Testis (tissue), 3 donors: Measurements from ENCODE around the gene CCDC117. TPM values are rescaled to one million over a fixed set of nuclear protein-coding genes. Genes with fewer than 3 reads are reported as not detected.
"Not testable (repeated sequence)": the region's sequence is repeated elsewhere in the genome, so short reads cannot be mapped to it uniquely, and the experiment has no call there.

ENCODE experiments used
- DNase-seq: peaks from one replicate; pipeline ENCODE4 v3.0.0-alpha.2; 2019
- H3K27ac ChIP-seq, 2 donors: fragments of 200-600 bp; sonication (generic); one replicate each; pipeline ENCODE4 v1.5.1; 2019
- H3K27me3 ChIP-seq: fragments of 200-600 bp; sonication (generic); one replicate; pipeline ENCODE4 v1.5.1; 2019
- H3K36me3 ChIP-seq: fragments of 200-600 bp; sonication (generic); one replicate; pipeline ENCODE4 v1.5.1; 2017; ENCODE audit warnings: low read depth; ENCODE audit errors: missing control alignments
- H3K4me1 ChIP-seq: fragments of 200-600 bp; sonication (generic); one replicate; pipeline ENCODE4 v1.5.1; 2019
- H3K4me3 ChIP-seq, 2 donors: fragments of 200-600 bp; sonication (generic); one replicate each; pipeline ENCODE4 v1.5.1; 2017 to 2019
- H3K9me3 ChIP-seq: fragments of 200-600 bp; sonication (generic); one replicate; pipeline ENCODE4 v1.5.1; 2017
- CTCF ChIP-seq, 3 experiments: fragments of 450-650 bp in 2 of 3; fragments of 200-600 bp in 1 of 3; sonication (generic) in 1 of 3; IDR thresholded peaks; one replicate each; pipeline ENCODE4 v1.5.1; 2016 to 2019; ENCODE audit warnings: antibody characterized with exemption in 3 of 3, mild to moderate bottlenecking in 2 of 3, moderate library complexity in 1 of 3
- POLR2A ChIP-seq: fragments of 450-650 bp; IDR thresholded peaks from one replicate; pipeline ENCODE4 v1.6.1; 2017; ENCODE audit warnings: antibody characterized with exemption, mild to moderate bottlenecking, moderate library complexity
- WGBS, 2 donors: methylation state at CpG; one replicate each; pipeline ENCODE4 v1.1.5; 2018; 5-methylcytosine and 5-hydroxymethylcytosine counted together
- intact Hi-C: fragments of 100-400 bp; cut with DNase I; formaldehyde crosslinking; loops from one replicate; pipeline ENCODE4 v1.15.1; 2023; ENCODE audit warnings: low total_unique reads
- polyA plus RNA-seq: library from polyadenylated mRNA; stranded (reverse); fragments of 350-450 nt; fragmentation: Illumina TruSeq; extraction: RNeasy Lipid Tissue Mini Kit (QIAGEN cat#74804); gene quantifications from one replicate; pipeline ENCODE4 v1.2.3, GENCODE V29; 2014; ENCODE audit warnings: low read depth, low replicate concordance; ENCODE audit not compliant: insufficient read depth
- total RNA-seq, 2 donors: library from RNA; depleted of rRNA; stranded (reverse); fragments of >200 nt; gene quantifications; one replicate each; pipeline ENCODE4 v1.2.3, GENCODE V29; 2016

Gene CCDC117
- total and polyA plus RNA-seq, 3 donors from 2014 or later: 68.6 to 83.0 (median 76.1) TPM

- TF ChIP-seq CTCF (IDR thresholded peaks at IDR 0.05) (no peak), POLR2A (no peak)
- H3K9me3 ChIP-seq: no peaks in the 10 kb centered on the region
- H3K27ac ChIP-seq: no peak overlapping the region
- H3K4me1 ChIP-seq: no peaks in the 10 kb centered on the region
- DNase-seq: no peak
- no peak overlapping the region for H3K4me3 ChIP-seq
- 57 to 65% methylated on average over 3 of the region's 3 CpGs for WGBS, 2 donors
- intact Hi-C loops: no loop called here
- no peaks in the 10 kb centered on the region for H3K36me3 ChIP-seq
- H3K27me3 ChIP-seq: no peaks in the 10 kb centered on the region
Observed at GRCh38 chr22:28759861-28760560, 12.5 kb upstream of the CCDC117 start.

GRCh38 chr22:28761449-28761755 lies 11.1 kb upstream of the CCDC117 start:
- DNase-seq: no peak
- H3K27me3 ChIP-seq: no peaks in the 10 kb centered on the region
- TF ChIP-seq POLR2A (no peak), CTCF (IDR thresholded peaks at IDR 0.05) (no peak)
- H3K9me3 ChIP-seq: no peaks in the 10 kb centered on the region
- H3K27ac ChIP-seq: no peak overlapping the region
- intact Hi-C loops: no loop called here
- no peaks in the 10 kb centered on the region for H3K36me3 ChIP-seq
- 94 to 96% methylated on average over 10 of the region's 10 CpGs for WGBS, 2 donors
- H3K4me3 ChIP-seq: no peak overlapping the region
- no peaks in the 10 kb centered on the region for H3K4me1 ChIP-seq

GRCh38 chr22:28762000-28762399 lies 10.5 kb upstream of the CCDC117 start:
- H3K4me3 ChIP-seq, H3K9me3 ChIP-seq, H3K27me3 ChIP-seq, H3K4me1 ChIP-seq, DNase-seq, H3K27ac ChIP-seq, intact Hi-C loops, H3K36me3 ChIP-seq: not testable (repeated sequence)
- WGBS, 2 donors: 82 to 96% methylated on average over 4 of the region's 4 CpGs

GRCh38 chr22:28766628-28767027 lies 5.9 kb upstream of the CCDC117 start:
- DNase-seq: no peak
- Histone ChIP-seq H3K27ac (no peak overlapping the region), H3K27me3 (no peaks in the 10 kb centered on the region), H3K4me3 (no peak overlapping the region), H3K9me3 (no peaks in the 10 kb centered on the region), H3K4me1 (no peaks in the 10 kb centered on the region), H3K36me3 (no peaks in the 10 kb centered on the region)
- intact Hi-C loops: no loop called here
- no peak for TF ChIP-seq CTCF (IDR thresholded peaks at IDR 0.05)
- 91 to 94% methylated on average over 3 of the region's 3 CpGs for WGBS, 2 donors

- 71 to 85% methylated on average over 6 of the region's 6 CpGs for WGBS, 2 donors
Observed at GRCh38 chr22:28768701-28769393, 3.6 kb upstream of the CCDC117 start.

More at GRCh38 chr22:28768701-28769393, 3.6 kb upstream of the CCDC117 start:
- no peak overlapping the region for H3K4me3 ChIP-seq
- no peaks in the 10 kb centered on the region for H3K36me3 ChIP-seq
- peaks cover 4% of the 10 kb centered on the region for H3K4me1 ChIP-seq
- peak; percentile 52 for DNase-seq
- no peaks in the 10 kb centered on the region for H3K9me3 ChIP-seq
- intact Hi-C loops: no loop called here
- H3K27me3 ChIP-seq: no peaks in the 10 kb centered on the region
- H3K27ac ChIP-seq: no peak overlapping the region
- TF ChIP-seq POLR2A (no peak), CTCF (IDR thresholded peaks at IDR 0.05) (no peak)
